GM23338 (cell line): ENCODE measurements around the gene MYO18B.

Source experiments
- CREB1 ChIP-seq: fragments of 250-450 bp; sonication (Bioruptor Pico); IDR thresholded peaks from 2 replicates; pipeline ENCODE4 v1.5.0; 2020; ENCODE audit warnings: low read depth, mild to moderate bottlenecking, moderate library complexity
- CTCF ChIP-seq, 2 experiments: fragments of 200-600 bp in 1 of 2; sonication (generic) in 1 of 2; conservative IDR thresholded peaks; 2 replicates each; pipeline versions ENCODE4 v1.5.1 to v1.6.1; 2016 to 2017; ENCODE audit warnings: antibody characterized with exemption in 2 of 2, low read depth in 2 of 2, mild to moderate bottlenecking in 2 of 2, moderate library complexity in 1 of 2
- ETS1 ChIP-seq: IDR thresholded peaks from 2 replicates; pipeline ENCODE4 v1.6.1; 2016; ENCODE audit warnings: antibody characterized with exemption
- EZH2 ChIP-seq: fragments of 200-600 bp; sonication (generic); IDR thresholded peaks from one replicate; pipeline ENCODE4 v1.8.0; 2017; ENCODE audit warnings: antibody characterized with exemption, mild to moderate bottlenecking, low read depth; ENCODE audit not compliant: unreplicated experiment
- EZH2phosphoT487 ChIP-seq: fragments of 200-600 bp; sonication (generic); IDR thresholded peaks from one replicate; pipeline ENCODE4 v1.8.1; 2018; ENCODE audit warnings: antibody characterized with exemption; ENCODE audit not compliant: unreplicated experiment
- POLR2AphosphoS5 ChIP-seq: IDR thresholded peaks from 2 replicates; pipeline ENCODE4 v1.6.1; 2016; ENCODE audit warnings: antibody characterized with exemption, low read depth
- REST ChIP-seq: IDR thresholded peaks from one replicate; pipeline ENCODE4 v1.6.1; 2018; ENCODE audit warnings: antibody characterized with exemption; ENCODE audit not compliant: unreplicated experiment
- ZNF462 ChIP-seq: fragments of 250-450 bp; sonication (Bioruptor Pico); IDR thresholded peaks from 2 replicates; pipeline ENCODE4 v1.5.0; 2020; ENCODE audit warnings: mild to moderate bottlenecking, moderate library complexity

GRCh38 chr22:25956801-25957200 lies 214.8 kb downstream of the MYO18B start:
- no peak for TF ChIP-seq CTCF (conservative IDR thresholded peaks at IDR 0.05; ENCODE audit: low read depth in 2 of 2)
- TF ChIP-seq POLR2AphosphoS5: no peak
- no peak for TF ChIP-seq REST
- no peak for TF ChIP-seq EZH2phosphoT487
- TF ChIP-seq CREB1 (CRISPR knock-in tag): no peak
- no peak for TF ChIP-seq EZH2
- no peak for TF ChIP-seq ZNF462 (CRISPR knock-in tag)
- no peak for TF ChIP-seq ETS1
